GDM1 (cell line): ENCODE results near the gene PARS2.

ENCODE experiments used
- DNase-seq: peaks from one replicate; lab custom pipeline; 2025; lab: John Stamatoyannopoulos, UW

PARS2 gene

GRCh38 chr1:54764133-54764921 is at the start of gene PARS2:
Gene PARS2, minus strand, starts transcription at chr1:54764523. Its CDS starts 5,362 bp downstream, at chr1:54759161.
- DNase-seq = peak; percentile 98

DNA sequence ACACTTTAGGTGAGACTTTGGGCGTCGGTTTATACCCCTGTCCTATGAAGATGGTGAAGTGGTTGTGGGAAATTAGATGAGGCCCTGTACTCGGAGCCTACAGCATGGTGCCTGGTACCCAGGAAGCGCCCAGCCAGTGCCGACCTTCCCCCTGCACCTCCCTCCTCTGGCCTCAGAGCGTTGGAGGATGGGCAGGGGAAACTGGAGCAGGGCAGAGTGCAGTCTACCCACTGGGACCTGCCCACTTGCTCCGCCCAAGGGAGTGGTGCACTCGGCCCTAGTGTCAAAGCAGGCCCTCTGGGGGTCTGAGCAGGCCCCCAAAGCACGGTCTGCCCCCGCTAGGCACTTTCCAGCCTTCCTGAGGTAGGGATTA is 49.8 kb upstream of the PARS2 start:
- no peak for DNase-seq

DNA sequence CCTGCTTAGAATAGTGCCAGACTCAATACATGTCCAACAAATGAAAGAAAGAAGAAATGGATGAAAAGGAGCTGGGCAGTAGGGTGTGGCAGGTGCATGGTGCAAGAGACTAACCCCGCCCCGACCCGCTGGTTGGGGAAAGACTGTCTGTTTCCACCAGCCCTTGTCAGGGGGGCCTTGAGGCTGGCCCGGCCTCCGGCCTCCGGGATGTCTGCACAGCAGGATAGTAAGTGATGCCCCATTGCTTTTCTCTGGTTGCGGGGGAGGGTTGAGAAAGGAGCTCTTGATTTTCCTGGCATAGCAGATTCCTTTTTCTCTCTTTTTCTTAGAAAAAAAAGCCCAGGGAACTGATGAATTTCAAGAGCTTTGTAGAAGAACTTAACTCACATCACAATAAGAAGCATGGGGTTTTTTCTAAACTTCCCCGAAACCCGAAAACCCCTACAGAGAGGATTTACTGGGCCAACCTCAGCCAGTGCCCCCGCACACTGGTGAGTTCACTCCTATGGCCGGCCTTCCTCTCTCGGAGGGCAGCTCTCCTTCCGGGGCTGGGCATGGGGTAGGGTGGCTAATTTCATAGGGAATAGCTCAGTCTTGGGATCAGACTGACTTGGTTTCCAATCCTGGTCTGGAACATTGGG is 49.3 kb upstream of the PARS2 start:
- DNase-seq = no peak

GRCh38 chr1:54812801-54813484 is 48.6 kb upstream of the PARS2 start:
- DNase-seq = no peak

DNA sequence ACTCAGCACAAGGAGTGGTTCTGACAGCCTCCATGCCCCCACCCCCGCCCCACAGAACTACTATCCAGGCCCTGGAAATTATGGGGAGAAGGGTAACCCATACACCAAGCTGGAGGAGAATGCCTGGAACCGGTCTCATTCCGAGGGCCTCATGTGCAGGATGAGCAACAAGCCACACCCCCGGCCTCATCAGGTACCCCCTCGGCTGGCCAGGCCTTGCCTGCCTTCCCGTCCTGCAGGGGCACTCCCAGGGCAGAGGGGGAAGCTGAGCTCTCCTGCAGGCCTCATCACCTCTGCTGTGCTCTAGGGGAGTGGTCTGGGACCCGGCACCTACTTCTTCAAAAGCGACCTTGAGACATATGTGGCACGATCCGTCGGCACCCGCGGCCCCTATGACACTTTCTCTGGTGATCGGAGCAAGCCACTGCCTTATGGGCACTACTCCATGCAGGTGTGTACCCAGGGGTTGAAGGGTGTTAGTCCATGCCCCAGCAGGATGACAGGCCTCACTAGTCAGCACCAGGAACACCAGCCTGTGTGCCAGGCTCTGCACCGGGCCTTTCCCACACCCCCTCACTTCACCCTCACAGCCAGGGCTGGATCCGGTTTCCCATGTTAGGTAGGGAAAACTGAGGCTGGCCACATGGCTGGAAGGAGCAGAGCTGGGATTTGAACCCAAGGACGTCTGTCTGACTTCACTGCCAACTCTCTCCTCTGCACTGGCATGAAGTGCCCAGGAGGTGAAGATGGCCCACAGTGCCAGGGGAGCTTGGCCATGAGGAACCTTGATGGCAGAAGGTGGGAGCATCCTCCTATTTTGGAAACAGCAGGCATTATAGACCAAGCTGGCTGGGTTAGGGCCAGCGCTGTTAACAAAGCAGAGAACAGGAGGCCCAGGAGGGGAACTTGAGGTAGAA is 47.7 kb upstream of the PARS2 start:
- DNase-seq = no peak

DNA sequence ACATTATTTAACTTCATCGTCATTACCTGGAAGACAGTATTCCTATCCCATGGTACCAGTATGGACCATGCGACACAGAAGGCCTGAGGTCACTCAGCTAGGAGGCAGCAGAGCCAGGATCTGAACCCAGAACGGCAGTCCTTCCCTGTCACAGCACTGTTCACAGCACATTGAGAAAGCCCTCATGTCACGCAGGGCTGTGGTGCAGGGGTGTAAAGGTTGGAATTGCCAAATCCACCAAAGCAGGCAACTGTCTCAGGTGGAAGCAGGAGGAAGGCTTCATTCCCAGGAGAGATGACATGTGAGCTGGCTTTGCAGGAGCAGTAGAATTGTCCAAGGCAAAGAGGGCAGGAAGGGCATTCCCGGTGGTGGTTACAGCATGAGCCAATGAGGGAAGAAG is 46.7 kb upstream of the PARS2 start:
- no peak for DNase-seq

GRCh38 chr1:54810153-54810942 is 46.0 kb upstream of the PARS2 start:
- DNase-seq = peak; percentile 36

- no peak for DNase-seq
Measured at GRCh38 chr1:54809496-54810074, 45.3 kb upstream of the PARS2 start.

DNA sequence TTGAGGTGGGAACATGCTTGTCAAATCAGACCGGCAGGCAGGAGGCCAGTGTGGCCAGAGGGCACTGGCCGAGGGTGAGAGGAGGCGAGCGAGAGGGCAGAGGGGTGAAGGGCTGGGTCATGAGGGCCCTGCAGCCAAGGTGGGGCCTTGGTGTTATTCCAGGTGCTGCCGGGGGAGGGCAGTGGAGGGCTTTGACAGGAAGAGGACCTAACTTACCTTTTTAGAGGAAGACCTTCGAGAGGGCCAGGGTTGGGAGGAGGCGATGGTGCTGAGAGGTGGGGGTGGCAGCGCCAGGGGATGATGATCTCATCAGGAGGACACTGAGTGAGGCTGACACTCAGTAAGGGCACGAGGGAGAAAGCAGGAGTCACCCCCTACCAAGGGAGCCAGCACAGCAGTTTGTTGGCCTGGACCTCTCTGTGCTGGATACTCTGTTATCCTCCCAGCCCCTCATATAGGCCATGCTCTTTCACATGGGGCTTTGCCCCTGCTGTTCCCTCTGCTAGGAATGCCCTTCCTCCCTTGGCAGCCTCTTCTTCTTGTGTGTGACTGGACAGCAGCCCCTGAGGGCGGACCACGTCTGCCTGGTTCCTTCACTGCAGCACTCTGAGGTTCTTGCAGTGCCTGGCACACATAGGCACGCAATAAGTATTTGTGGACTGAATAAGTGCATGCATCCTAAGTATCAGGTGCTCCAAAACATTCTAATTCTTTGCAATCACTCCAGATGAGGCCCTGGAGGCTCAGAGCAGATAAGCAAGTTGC is 44.3 kb upstream of the PARS2 start:
- no peak for DNase-seq

DNA sequence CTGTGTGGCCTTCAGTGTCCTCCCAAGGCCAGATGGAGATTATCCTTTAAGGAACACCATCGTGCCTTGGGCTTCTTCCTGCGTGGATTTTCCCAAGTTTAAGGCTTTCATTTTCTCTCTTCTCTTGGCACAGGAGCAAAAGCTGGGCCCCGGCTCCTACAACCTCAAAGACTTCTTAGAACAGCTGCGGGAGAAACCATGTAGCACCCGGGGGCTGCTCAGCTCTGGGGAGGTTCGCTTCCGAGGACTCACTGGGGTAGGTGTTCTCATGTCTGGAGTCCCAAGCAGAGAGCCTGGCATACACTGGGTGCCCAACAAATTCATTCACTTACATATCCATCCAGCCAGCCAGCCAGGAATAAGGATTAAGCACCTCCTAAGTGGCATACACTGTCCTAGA is 43.4 kb upstream of the PARS2 start:
- no peak for DNase-seq

DNA sequence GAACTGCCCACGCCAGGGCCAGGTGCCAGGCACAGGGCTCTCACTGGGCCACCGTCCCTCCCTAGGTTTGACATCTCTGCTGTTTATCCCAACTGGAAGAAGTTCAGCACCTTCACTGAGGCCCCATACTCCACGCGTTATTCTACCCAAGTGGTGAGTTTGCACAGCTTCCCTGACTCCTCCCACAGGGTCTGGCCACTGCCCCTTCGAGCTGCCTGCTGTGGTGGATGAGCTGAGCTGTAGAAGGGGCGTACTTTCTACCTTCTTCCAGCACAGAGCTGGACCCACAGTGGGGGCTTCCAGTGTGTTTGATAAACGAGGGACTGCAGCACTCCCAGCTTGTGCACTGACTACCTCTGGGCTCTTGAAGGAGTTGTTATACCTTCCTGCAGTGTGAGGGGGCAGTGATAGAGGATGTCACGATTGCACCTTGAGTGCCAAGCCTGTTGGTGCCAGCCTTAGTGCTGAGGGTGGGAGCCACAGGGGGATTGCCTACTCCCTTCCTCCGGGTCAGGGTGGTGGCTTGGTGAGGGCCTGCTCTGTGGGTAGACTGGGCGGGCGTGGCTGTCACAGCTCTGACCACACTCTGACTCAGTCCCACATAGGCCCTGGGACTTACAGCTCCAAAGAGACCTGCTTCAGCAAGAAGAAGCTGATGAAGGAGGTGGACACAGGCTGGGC is 42.7 kb upstream of the PARS2 start:
- DNase-seq = no peak

DNA sequence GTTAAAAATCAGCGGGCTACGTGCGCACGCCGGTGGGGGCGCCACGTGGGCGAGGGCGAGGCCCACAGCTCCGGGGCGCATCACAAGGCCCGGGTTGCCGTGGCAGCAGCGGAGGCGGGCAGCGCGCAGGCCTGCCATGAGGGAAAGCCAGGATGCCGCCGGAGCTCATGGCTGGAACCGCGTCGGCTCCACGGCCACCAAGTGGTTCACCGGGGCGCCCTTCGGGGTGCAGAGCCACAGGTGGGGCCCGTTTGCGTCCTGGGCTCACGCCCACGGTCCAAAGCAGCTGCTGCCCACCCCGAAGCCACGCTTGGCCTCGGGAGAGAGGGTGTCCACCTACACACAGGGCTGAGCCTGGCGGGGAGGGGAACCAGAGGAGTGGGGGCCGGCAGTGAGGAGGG is 41.7 kb upstream of the PARS2 start:
- DNase-seq = no peak

DNA sequence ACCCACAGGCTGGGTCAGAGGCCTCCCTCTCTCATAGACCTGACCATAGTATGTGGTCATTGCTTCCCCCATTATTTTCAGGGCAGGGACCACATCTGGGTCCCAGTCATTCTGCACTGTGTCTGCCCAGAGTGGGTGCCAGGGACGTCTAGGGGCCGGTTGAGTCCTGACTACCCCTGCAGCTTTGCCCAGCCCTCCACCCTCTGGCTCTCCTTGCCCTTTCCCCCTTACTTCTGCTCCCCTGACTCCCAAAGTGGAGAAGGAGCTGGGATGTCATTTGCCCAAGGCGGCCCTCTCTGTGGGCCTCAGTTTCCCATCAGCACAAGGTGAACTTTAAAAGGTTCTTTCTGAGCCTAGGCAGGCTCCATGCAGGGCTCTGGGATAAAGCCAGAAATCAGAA is 41.1 kb upstream of the PARS2 start:
- DNase-seq = no peak

- no peak for DNase-seq
Measured at GRCh38 chr1:54804471-54805132, 40.3 kb upstream of the PARS2 start.

GRCh38 chr1:54803761-54804470 is 39.6 kb upstream of the PARS2 start:
- DNase-seq = no peak

DNA sequence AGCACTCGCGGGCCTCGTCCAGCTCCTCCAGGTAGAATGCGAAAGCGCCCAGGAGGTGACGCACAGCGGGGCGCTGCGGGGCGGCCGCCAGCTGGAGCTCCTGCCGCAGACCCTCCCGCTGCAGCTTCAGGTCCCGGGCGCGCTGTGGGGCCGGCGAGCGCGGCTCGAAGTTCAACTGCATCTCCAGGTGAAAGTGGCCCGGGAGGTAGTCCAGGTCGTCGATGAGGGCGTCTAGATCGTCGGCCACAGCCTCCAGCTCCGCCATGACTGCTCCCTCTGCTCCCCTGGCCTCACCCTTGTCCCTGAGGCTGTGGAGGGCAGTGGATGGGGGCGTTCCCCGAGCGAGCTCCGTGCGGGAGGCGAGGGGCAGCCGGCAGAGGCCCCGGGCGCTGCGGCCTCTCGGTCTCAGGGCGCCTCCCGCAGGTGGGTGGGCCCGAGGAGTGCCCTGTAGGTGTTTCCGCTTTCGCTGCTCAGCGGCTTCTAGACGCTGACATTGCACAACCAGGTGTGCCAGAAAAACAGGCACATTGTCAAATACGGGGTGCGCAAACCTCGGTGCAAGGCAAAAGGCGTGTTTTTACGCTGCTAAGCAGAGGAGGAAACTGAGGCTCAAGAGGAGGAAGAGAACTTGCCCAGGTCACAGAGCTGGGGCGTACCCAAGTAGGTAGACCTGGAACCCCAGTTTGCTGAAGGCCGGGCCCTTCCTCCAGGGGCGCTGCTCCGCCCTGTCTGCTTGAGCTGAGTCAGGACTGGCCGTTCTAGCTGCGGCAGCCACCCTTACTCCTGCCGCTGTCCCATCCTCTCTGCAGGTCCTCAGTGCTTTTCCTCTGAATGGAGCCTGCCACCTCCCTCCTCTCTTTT is 36.8 kb upstream of the PARS2 start, which contains the start of gene TTC22:
TTC22 (minus strand) TSS at position 425 of the 861 bp plus-strand sequence; CDS start at position 265, 160 bp downstream.
- DNase-seq = no peak
